ENCODE data around the gene ANO4. TPM values are rescaled to one million over a fixed set of nuclear protein-coding genes. Genes with fewer than 3 reads are reported as not detected.

ANO4 gene
- total RNA-seq, 2 experiments from 2014 or later: not detected

GRCh38 chr12:101076921-101077320, 282.3 kb downstream of the ANO4 start:
- CTCF ChIA-PET: no interaction called here
- Mint-ChIP-seq H3K4me3 (no peak overlapping the region), H3K36me3 (ENCODE audit: low read depth) (no peaks in the 10 kb centered on the region), H3K27ac (no peak overlapping the region), H3K9me3 (peaks cover 2% of the 10 kb centered on the region), H3K4me1 (ENCODE audit: low read depth) (no peaks in the 10 kb centered on the region), H3K27me3 (no peaks in the 10 kb centered on the region)
- DNase-seq (no peak), ATAC-seq (no peak)
- intact Hi-C loops (cut with micrococcal nuclease): no loop called here
- POLR2A ChIA-PET: no interaction called here
- no peak for TF ChIP-seq CTCF (IDR thresholded peaks at IDR 0.05)

- ChIA-PET POLR2A (no interaction called here), CTCF (no interaction called here)
- Mint-ChIP-seq H3K4me1 (ENCODE audit: low read depth) (no peaks in the 10 kb centered on the region), H3K9me3 (no peaks in the 10 kb centered on the region), H3K36me3 (ENCODE audit: low read depth) (no peaks in the 10 kb centered on the region), H3K27me3 (no peaks in the 10 kb centered on the region), H3K4me3 (no peak overlapping the region), H3K27ac (no peak overlapping the region)
- TF ChIP-seq CTCF (IDR thresholded peaks at IDR 0.05): no peak
- DNase-seq: no peak
- ATAC-seq: no peak
- intact Hi-C loops (cut with micrococcal nuclease): no loop called here
Observed at GRCh38 chr12:101077791-101078528, 283.4 kb downstream of the ANO4 start.

GRCh38 chr12:101078536-101079285, 284.1 kb downstream of the ANO4 start:
- Mint-ChIP-seq H3K4me1 (ENCODE audit: low read depth) (no peaks in the 10 kb centered on the region), H3K36me3 (ENCODE audit: low read depth) (no peaks in the 10 kb centered on the region), H3K9me3 (no peaks in the 10 kb centered on the region), H3K4me3 (no peak overlapping the region), H3K27me3 (no peaks in the 10 kb centered on the region), H3K27ac (no peak overlapping the region)
- DNase-seq (no peak), ATAC-seq (no peak)
- intact Hi-C loops (cut with micrococcal nuclease): no loop called here
- POLR2A ChIA-PET: no interaction called here
- TF ChIP-seq CTCF (IDR thresholded peaks at IDR 0.05): no peak
- CTCF ChIA-PET: no interaction called here

GRCh38 chr12:101082706-101083105, 288.1 kb downstream of the ANO4 start:
- DNase-seq (no peak), ATAC-seq (no peak)
- Mint-ChIP-seq H3K27me3 (no peaks in the 10 kb centered on the region), H3K4me1 (ENCODE audit: low read depth) (no peaks in the 10 kb centered on the region), H3K4me3 (no peak overlapping the region), H3K27ac (no peak overlapping the region), H3K9me3 (no peaks in the 10 kb centered on the region), H3K36me3 (ENCODE audit: low read depth) (no peaks in the 10 kb centered on the region)
- no peak for TF ChIP-seq CTCF (IDR thresholded peaks at IDR 0.05)
- ChIA-PET CTCF (no interaction called here), POLR2A (no interaction called here)
- intact Hi-C loops (cut with micrococcal nuclease): no loop called here

- DNase-seq: no peak
- intact Hi-C loops (cut with micrococcal nuclease): no loop called here
- ChIA-PET CTCF (no interaction called here), POLR2A (interaction anchor here (0.6 to 0.7 kb wide), 2 partner anchors 12 to 1422 kb away, joined by 3 to 5 read pairs; no protein-coding TSS in a partner anchor)
- Mint-ChIP-seq H3K36me3 (ENCODE audit: low read depth) (no peaks in the 10 kb centered on the region), H3K9me3 (no peaks in the 10 kb centered on the region), H3K4me1 (ENCODE audit: low read depth) (no peaks in the 10 kb centered on the region), H3K27me3 (no peaks in the 10 kb centered on the region), H3K4me3 (no peak overlapping the region), H3K27ac (no peak overlapping the region)
- ATAC-seq: no peak
- no peak for TF ChIP-seq CTCF (IDR thresholded peaks at IDR 0.05)
Observed at GRCh38 chr12:101086490-101087135, 292.0 kb downstream of the ANO4 start.

Measured in activated CD8-positive, alpha-beta T cell treated with anti-CD3 and anti-CD28 coated beads for 36 hours (primary cell).